Small intestine (tissue), 7 donors: ENCODE data around the gene MINAR1. TPM values are rescaled to one million over a fixed set of nuclear protein-coding genes. Genes with fewer than 3 reads are reported as not detected.

Experiments
- DNase-seq, 2 donors: peaks; one replicate each; pipeline versions ENCODE4 v3.0.0 to v3.0.0-alpha.2; 2013
- FAIRE-seq: peaks from 2 replicates; lab custom pipeline; 2012; peaks lifted over from hg19 to GRCh38; lab: Jason Lieb, UNC
- H3K27ac ChIP-seq, 3 donors: one replicate each; pipeline ENCODE4 v1.5.1; 2013; ENCODE audit warnings: low read length in 2 of 3, mild to moderate bottlenecking in 2 of 3, control low read depth in 1 of 3, inconsistent platforms in 1 of 3, low read depth in 1 of 3, moderate library complexity in 1 of 3
- H3K27me3 ChIP-seq, 3 donors: one replicate each; pipeline ENCODE4 v1.6.1; 2013; ENCODE audit warnings: low read length in 3 of 3, inconsistent platforms in 1 of 3; ENCODE audit not compliant: control insufficient read depth in 3 of 3, insufficient read depth in 3 of 3
- H3K36me3 ChIP-seq, 3 donors: one replicate each; pipeline ENCODE4 v1.6.1; 2013; ENCODE audit warnings: low read length in 3 of 3, inconsistent platforms in 1 of 3, low read depth in 1 of 3, mild to moderate bottlenecking in 1 of 3, moderate library complexity in 1 of 3; ENCODE audit not compliant: control insufficient read depth in 3 of 3, insufficient read depth in 2 of 3
- H3K4me1 ChIP-seq, 3 donors: one replicate each; pipeline ENCODE4 v1.6.1; 2013; ENCODE audit warnings: low read length in 2 of 3, inconsistent platforms in 1 of 3, low read depth in 1 of 3, mild to moderate bottlenecking in 1 of 3, moderate library complexity in 1 of 3; ENCODE audit not compliant: control insufficient read depth in 3 of 3, insufficient read depth in 2 of 3
- H3K4me3 ChIP-seq, 3 donors: one replicate each; pipeline ENCODE4 v1.5.1; 2013; ENCODE audit warnings: low read length in 3 of 3, control low read depth in 1 of 3, inconsistent platforms in 1 of 3, low read depth in 1 of 3, mild to moderate bottlenecking in 1 of 3, moderate library complexity in 1 of 3
- H3K9me3 ChIP-seq, 2 donors: one replicate each; pipeline ENCODE4 v1.6.1; 2013; ENCODE audit warnings: low read depth in 1 of 2, low read length in 1 of 2; ENCODE audit not compliant: control insufficient read depth in 2 of 2, insufficient read depth in 1 of 2
- WGBS, 3 donors: extraction: QIAGEN DNeasy Blood & Tissue Kit; methylation state at CpG; one replicate each; pipeline ENCODE4 v1.1.7; 2013; 5-methylcytosine and 5-hydroxymethylcytosine counted together
- polyA plus RNA-seq, 4 donors: library from polyadenylated mRNA; stranded (reverse) in 3 of 4; unstranded in 1 of 4; fragments of 200-250 nt in 3 of 4; fragments of 120-200 nt in 1 of 4; gene quantifications; one replicate each; pipeline versions ENCODE4 v1.2.1 to v1.2.3, GENCODE V29; 2013
- donor health status: healthy with polysubstance abuse.
- donor health status: control.
- donor health status: control.
- donor health status: Bipolar disorder and iron deficiency.
- donor health status: healthy.

Gene MINAR1
- polyA plus RNA-seq, 4 donors = 0.16 to 0.43 TPM; not detected in 2

DNA sequence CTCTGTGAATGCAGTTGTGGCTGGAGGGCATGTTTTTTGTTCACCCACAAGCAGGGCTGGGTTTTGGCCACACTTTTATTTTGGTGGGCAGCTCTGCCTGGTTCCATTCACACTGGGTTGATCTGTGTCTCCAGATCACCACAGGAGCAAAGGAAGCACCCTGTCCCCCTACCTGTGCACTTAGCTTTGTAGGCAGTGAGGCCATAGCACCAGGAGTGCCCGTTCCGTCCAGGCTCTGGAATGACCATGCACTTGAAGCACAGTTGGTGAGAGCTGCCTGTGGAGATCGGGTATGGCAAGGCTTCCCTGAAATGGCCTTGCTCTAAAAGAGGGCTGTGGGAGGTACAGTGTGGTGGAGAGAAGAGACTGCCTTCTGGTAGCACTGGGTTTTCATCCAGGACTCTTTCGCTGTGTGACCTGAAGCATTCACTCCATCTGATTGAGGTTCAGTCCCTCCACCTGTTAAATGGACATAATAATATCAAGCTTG, 31.7 kb downstream of the MINAR1 start:
- H3K4me1 ChIP-seq = no peaks in the 10 kb centered on the region
- no peaks in the 10 kb centered on the region for H3K27me3 ChIP-seq
- no peak for DNase-seq
- no peaks in the 10 kb centered on the region for H3K9me3 ChIP-seq
- H3K36me3 ChIP-seq = no peaks in the 10 kb centered on the region
- FAIRE-seq = no peak
- WGBS, 3 donors = 87 to 94% (median 88%) methylated on average over 4 of the region's 4 CpGs
- H3K4me3 ChIP-seq = no peak overlapping the region
- no peak overlapping the region for H3K27ac ChIP-seq

DNA sequence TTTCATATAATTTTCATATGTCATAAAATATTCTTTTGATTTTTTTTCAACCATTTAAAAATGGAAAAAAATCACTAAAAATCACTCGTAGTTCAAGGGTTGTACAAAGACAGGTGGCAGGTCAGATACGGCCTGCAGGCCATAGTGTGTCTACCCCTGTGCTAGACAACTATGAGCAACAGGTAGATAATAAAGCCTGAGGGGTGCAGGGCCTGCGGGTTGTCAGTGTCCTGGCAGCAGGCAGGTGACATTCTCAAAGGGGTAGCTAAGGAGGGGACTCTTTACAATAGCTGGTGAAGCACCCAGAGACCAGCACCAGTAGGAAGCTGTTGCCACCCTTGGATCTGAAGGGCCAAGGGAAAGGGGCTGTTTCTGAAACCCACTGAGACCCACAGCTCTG, 34.4 kb downstream of the MINAR1 start:
- WGBS, 3 donors = 86 to 87% (median 87%) methylated on average over 3 of the region's 3 CpGs
- H3K27me3 ChIP-seq = no peaks in the 10 kb centered on the region
- no peaks in the 10 kb centered on the region for H3K4me1 ChIP-seq
- no peaks in the 10 kb centered on the region for H3K36me3 ChIP-seq
- DNase-seq (no peak), FAIRE-seq (no peak)
- H3K4me3 ChIP-seq = no peak overlapping the region
- no peaks in the 10 kb centered on the region for H3K9me3 ChIP-seq
- H3K27ac ChIP-seq = no peak overlapping the region

DNA sequence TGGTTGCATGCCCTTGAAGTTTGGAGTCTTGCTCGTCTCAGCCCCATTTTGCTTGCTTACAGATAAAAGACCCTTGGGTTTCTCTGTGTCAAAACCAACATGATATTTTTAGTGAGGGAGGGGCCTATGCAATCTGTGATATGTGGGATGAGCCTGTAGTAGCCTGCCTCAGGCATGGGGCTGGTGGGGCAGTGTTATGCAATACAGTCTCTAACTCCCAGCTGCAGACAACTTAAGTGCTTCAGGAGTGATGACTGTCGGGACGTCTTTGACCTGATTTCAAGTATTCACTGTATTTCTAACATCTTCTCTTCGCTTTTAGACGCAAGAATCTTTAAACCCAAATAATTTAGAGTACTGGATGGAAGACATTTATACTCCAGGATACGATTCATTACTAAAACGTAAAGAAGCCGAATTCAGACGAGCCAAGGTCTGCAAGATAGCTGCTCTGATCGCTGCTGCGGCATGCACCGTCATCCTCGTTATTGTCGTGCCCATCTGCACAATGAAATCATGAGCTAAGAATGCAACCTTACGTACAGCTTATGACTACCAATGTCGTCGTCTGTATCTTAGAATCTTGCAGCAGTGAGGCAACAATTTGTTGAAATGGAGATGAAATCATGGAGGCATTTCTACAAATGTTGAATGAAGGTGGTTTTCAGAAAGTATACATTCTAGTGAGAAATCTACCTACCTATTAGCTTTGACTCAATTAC, 35.9 kb downstream of the MINAR1 start:
- no peaks in the 10 kb centered on the region for H3K36me3 ChIP-seq
- no peaks in the 10 kb centered on the region for H3K4me1 ChIP-seq
- no peak overlapping the region for H3K27ac ChIP-seq
- H3K4me3 ChIP-seq = no peak overlapping the region
- no peaks in the 10 kb centered on the region for H3K27me3 ChIP-seq
- WGBS, 3 donors = 87 to 93% (median 92%) methylated on average over 17 of the region's 17 CpGs
- DNase-seq = no peak
- FAIRE-seq = no peak
- no peaks in the 10 kb centered on the region for H3K9me3 ChIP-seq

DNA sequence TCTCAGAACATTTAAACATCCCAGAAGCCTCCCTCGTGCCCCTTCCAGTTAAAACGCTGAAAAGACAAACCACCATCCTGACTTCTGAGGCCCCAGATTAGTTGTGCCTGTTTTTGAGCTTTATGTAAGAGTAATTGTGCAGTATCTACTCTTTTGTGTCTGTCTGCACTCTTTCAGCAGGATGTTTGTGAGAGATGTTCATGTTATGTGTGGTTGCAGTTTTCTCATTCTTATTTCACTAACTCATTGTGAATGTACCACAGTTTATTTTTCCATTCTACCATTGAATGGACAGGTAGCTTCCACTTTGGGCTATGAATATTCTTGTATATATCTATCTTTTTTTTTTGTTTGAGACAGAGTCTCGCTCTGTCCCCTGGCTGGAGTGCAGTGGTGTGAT, 40.3 kb downstream of the MINAR1 start:
- no peaks in the 10 kb centered on the region for H3K4me1 ChIP-seq
- WGBS, 3 donors = 85 to 86% (median 86%) methylated on average over 3 of the region's 3 CpGs
- H3K9me3 ChIP-seq = no peaks in the 10 kb centered on the region
- H3K27me3 ChIP-seq = no peaks in the 10 kb centered on the region
- no peaks in the 10 kb centered on the region for H3K36me3 ChIP-seq
- DNase-seq (no peak), FAIRE-seq (no peak)
- H3K27ac ChIP-seq = no peak overlapping the region
- H3K4me3 ChIP-seq = no peak overlapping the region

DNA sequence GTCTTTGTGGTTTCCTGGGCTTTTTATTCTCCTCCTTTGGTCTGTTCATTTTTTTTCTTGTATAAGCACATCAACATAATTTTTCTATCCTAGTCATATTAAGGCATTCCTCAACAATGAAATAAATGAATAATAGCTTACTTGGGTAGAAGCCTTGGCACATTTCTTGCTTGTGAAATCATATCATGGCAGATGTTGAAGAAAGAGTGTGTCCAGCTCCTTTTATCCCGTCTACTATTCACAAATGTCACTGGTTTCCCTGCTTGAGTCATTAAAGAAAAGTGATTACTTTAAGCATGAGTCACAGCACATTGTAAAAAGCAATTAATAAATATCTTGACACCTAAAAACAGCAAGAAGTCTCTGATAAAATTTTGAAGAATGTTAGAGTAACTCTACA, 42.1 kb downstream of the MINAR1 start:
- H3K9me3 ChIP-seq = no peaks in the 10 kb centered on the region
- FAIRE-seq (no peak), DNase-seq (no peak)
- 26 to 47% (median 32%) methylated on average over 1 of the region's 1 CpG for WGBS, 3 donors
- no peaks in the 10 kb centered on the region for H3K27me3 ChIP-seq
- no peaks in the 10 kb centered on the region for H3K4me1 ChIP-seq
- no peak overlapping the region for H3K27ac ChIP-seq
- H3K36me3 ChIP-seq = no peaks in the 10 kb centered on the region
- H3K4me3 ChIP-seq = no peak overlapping the region

DNA sequence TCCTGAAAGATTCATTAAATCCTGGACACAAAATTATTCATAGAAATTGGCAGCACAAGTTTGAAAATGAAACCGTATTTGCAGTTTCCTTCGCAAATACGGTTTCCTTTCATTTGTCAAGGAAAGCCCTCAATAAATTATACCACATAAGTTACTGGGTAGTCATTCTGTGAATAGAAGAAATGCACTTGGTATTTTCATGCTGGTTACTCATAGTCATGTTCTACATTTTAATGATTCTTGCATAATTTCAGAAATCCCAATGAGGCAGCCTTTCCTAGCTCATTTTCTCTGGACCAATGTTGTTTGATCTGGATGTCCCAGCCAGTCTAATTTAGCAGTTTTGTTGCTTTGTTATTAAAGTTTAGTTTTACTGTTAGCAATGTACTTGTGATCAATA, 43.2 kb downstream of the MINAR1 start:
- Histone ChIP-seq H3K27me3 (no peaks in the 10 kb centered on the region), H3K27ac (no peak overlapping the region), H3K4me1 (no peaks in the 10 kb centered on the region), H3K4me3 (no peak overlapping the region), H3K9me3 (no peaks in the 10 kb centered on the region), H3K36me3 (no peaks in the 10 kb centered on the region)
- 61 to 79% (median 71%) methylated on average over 3 of the region's 3 CpGs for WGBS, 3 donors
- DNase-seq = no peak
- no peak for FAIRE-seq

DNA sequence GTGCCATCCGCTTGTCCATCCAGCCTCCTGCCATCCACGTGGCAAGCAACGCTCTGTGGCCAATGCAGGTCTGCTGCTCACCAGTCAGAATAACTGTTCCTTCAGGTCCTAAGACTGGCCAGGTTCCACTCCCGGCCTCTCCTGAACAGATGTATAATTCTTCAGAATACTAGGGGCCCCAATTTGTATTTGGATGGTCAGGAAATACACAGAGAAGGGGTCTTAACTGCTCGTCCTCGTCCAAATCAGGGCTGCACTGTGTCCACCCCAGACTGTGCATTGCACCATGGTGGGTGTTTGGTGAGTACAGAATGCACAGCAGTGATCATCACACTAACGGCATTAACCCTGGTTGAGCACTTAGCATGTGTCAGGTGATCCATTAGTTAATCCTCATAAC, 46.0 kb downstream of the MINAR1 start:
- no peak for FAIRE-seq

DNA sequence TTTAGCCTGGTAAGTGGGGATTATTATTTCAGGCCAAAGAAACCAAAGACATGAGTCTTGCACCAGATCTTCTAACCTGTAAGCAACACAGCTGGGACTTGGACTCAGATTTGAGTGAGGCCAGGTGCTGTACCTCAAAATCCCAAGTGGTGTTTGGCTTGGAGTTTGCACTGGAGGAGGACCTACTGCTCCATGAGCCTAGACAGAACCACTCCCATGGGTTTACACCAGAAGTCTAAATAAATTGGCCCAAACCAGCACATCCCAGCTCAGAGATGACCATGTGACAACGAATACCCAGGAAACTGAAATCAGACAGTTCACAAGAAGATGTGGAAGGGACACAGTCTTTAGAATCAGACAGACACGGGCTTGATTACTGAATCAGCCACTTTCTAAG, 47.5 kb downstream of the MINAR1 start:
- WGBS, 3 donors = 56 to 75% (median 65%) methylated on average over 2 of the region's 2 CpGs
- Histone ChIP-seq H3K36me3 (no peaks in the 10 kb centered on the region), H3K9me3 (no peaks in the 10 kb centered on the region), H3K4me1 (no peaks in the 10 kb centered on the region), H3K4me3 (no peak overlapping the region), H3K27me3 (no peaks in the 10 kb centered on the region), H3K27ac (no peak overlapping the region)
- FAIRE-seq = no peak
- DNase-seq = no peak

More for the DNA sequence above, 46.0 kb downstream of the MINAR1 start:
- H3K27me3 ChIP-seq = no peaks in the 10 kb centered on the region
- H3K4me1 ChIP-seq = no peaks in the 10 kb centered on the region
- no peak for DNase-seq
- 83 to 88% (median 86%) methylated on average over 7 of the region's 7 CpGs for WGBS, 3 donors
- H3K36me3 ChIP-seq = no peaks in the 10 kb centered on the region
- H3K9me3 ChIP-seq = no peaks in the 10 kb centered on the region
- no peak overlapping the region for H3K27ac ChIP-seq
- no peak overlapping the region for H3K4me3 ChIP-seq

DNA sequence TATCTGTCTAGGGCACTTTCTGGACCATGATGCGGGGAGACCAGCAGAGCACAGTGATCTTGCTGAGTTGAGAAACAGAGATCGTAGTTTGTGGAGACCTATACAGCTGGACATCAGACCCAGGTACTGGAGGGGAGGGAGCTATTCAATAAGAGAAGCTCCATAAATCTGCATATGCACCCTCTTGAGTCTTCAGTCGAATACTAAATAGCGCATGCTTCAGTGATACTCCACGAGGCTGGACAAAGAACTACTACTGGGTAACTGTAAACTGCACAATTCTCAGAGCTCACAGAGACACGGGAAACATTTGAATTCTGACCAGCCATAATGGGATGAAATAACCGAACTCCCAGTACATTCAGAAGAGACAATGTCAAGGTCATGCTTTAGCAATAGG, 49.7 kb downstream of the MINAR1 start:
- Histone ChIP-seq H3K9me3 (no peaks in the 10 kb centered on the region), H3K4me3 (no peak overlapping the region), H3K4me1 (no peaks in the 10 kb centered on the region), H3K36me3 (no peaks in the 10 kb centered on the region), H3K27ac (no peak overlapping the region), H3K27me3 (no peaks in the 10 kb centered on the region)
- FAIRE-seq (no peak), DNase-seq (no peak)
- 82 to 85% (median 85%) methylated on average over 7 of the region's 7 CpGs for WGBS, 3 donors
